Dedifferentiated amniotic fluid mesenchymal stem cell (primary cell): ENCODE results near the gene RXFP3.

ENCODE experiments used
- DNase-seq: peaks from one replicate; pipeline ENCODE4 v3.0.0-alpha.2; 2016; ENCODE audit errors: extremely low spot score

The RXFP3 gene

DNA sequence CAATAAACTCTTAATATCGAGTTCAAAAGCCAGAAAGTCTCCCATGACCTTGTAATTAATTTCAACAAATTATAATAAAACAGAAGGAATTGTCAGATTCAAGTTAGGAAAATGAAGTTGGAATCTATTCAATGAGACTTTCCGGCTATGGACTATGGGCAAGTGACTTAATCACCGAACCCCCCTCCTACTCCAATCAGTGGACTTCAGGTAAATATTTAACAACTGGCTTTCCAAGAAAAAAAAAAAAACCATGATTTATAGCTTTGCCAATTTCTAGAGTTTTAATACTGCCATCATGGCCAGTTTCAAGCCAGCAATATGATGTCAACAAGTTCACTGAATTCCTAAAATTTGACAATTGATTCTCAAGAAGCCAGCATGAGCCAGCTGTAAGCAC, 43.8 kb downstream of the RXFP3 start:
- DNase-seq: no peak

DNA sequence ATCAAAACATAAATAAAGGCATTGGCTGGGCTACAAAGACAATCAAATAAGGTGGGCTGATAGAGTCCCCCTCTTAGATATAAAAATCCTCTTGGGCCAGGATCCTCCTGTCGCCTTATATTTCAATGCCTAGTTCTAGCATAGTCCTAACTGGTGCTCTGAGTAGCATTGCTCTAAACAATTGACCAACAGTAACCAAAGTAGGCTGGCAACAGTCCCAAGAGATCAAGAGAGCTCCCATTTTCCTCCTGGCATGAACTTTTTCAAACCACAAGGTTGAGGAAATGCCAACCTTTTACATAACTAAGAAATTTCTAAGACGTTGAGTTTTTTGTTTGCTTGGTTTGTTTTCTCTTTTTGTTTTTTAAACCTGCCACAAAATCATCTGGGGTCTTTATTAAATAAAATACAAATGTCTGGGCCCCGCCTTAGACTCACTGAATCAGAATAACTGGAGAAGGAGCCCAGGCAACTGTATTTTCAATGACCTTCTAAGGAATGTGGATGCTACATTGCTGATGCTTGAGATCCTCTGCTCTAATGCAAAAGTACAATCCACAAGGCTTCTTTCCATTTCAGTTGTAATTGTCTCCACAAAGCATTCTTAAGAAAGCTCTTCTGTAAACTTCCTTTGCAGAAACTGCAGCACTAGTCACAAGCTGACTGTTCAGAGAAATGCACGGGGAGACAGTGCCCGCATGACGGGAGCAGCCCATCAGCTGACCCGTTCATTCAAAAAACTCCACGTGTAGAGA, 45.4 kb downstream of the RXFP3 start:
- DNase-seq: peak; percentile 65

DNA sequence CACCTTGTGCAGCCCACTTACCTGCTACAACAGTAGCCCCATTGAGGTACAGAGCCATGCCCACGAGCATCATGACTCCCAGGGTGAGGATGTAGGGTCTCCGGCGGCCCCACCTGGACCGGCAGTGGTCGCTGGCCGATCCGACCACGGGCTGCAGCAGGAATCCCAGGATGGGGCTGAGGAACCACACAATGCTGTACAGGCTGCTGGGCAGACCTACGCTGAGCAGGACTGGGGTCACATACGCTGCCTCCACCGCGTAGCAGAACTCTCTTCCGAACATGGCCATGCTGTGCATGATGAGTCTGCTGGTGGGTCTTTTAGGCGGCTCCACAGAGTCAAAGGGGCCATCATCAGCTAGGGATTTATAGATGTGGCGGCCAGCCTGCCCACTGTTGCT, 48.0 kb downstream of the RXFP3 start:
- no peak for DNase-seq

DNA sequence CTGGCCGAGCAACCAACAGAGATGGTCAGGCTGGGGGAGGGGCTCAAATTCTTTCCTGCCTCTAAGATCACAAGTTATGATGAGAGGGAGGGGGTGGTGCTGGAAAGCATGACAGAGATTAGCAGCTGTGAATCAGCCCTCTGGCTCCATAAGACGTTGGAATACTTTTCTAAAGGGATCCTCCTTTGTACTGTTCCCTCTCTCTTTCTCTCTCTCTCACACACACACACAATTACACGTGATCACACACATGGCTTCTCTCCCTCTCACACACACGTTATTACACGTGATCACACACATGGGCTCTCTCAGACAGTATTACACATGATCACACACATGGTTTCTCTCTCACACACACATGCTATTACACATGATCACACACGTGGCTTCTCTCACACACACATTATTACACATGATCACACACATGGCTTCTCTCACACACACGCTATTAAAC, 48.5 kb downstream of the RXFP3 start, which contains the start of gene SLC45A2:
TSS of gene SLC45A2 (minus strand) at position 23 of the 454 bp plus-strand sequence. CDS start 110 bp downstream, outside the sequence.
- no peak for DNase-seq

DNA sequence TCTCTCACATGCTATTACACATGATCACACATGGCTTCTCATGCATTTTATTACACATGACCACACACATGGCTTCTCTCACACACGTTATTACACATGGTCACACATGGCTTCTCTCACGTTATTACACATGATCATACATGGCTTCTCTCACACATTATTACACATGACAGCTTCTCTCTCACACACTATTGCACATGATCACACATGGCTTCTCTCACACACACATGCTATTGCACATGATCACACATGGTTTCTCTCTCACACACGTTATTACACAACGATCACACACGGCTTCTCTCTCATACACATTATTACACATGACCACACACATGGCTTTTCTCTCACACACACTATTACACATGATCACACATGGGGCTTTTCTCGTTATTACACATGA, 49.3 kb downstream of the RXFP3 start:
- no peak for DNase-seq
